ENCODE results near the gene IRAK3.

The IRAK3 gene

GRCh38 chr12:66235626-66236281 lies 46.7 kb downstream of the IRAK3 start:
- TF ChIP-seq CTCF (IDR thresholded peaks at IDR 0.05) = no peak

GRCh38 chr12:66236969-66237368 lies 48.0 kb downstream of the IRAK3 start:
- no peak for TF ChIP-seq CTCF (IDR thresholded peaks at IDR 0.05)

GRCh38 chr12:66237505-66238175 lies 48.6 kb downstream of the IRAK3 start:
- TF ChIP-seq CTCF (IDR thresholded peaks at IDR 0.05) = no peak

- no peak for TF ChIP-seq CTCF (IDR thresholded peaks at IDR 0.05)
Observed at GRCh38 chr12:66239295-66239694, 50.3 kb downstream of the IRAK3 start.

GRCh38 chr12:66240096-66240820 lies 51.2 kb downstream of the IRAK3 start:
- TF ChIP-seq CTCF (IDR thresholded peaks at IDR 0.05) = no peak

- TF ChIP-seq CTCF (IDR thresholded peaks at IDR 0.05) = no peak
Observed at GRCh38 chr12:66241061-66242043, 52.3 kb downstream of the IRAK3 start.

- TF ChIP-seq CTCF (IDR thresholded peaks at IDR 0.05) = no peak
Observed at GRCh38 chr12:66242311-66242710, 53.3 kb downstream of the IRAK3 start.
